Psoas muscle (tissue), 8 donors: ENCODE data around the gene C12orf60. TPM values are rescaled to one million over a fixed set of nuclear protein-coding genes. Genes with fewer than 3 reads are reported as not detected.

Experiments used
- ATAC-seq, 4 donors: fragments of 200-7000 bp; cut with Tn5 transposase; one replicate each; pipeline ENCODE4 v1.9.1; 2020; ENCODE audit warnings: moderate library complexity in 3 of 4, mild to moderate bottlenecking in 2 of 4
- DNase-seq, 2 donors: peaks; one replicate each; pipeline ENCODE4 v3.0.0-alpha.2; 2020
- H3K27ac ChIP-seq: fragments of 200-600 bp; one replicate; pipeline ENCODE4 v1.8.0; 2022
- H3K27me3 ChIP-seq, 3 donors: fragments of 200-600 bp in 1 of 3; one replicate each; pipeline versions ENCODE4 v1.6.1 to v1.8.0; 2013 to 2022; ENCODE audit warnings: low read length in 2 of 3, mild to moderate bottlenecking in 2 of 3, moderate library complexity in 1 of 3; ENCODE audit not compliant: insufficient read depth in 3 of 3
- H3K36me3 ChIP-seq, 2 donors: fragments of 200-600 bp in 1 of 2; one replicate each; pipeline versions ENCODE4 v1.6.1 to v1.8.0; 2013 to 2022; ENCODE audit warnings: low read depth in 1 of 2, mild to moderate bottlenecking in 1 of 2, moderate library complexity in 1 of 2; ENCODE audit not compliant: insufficient read depth in 1 of 2
- H3K4me1 ChIP-seq: fragments of 200-600 bp; one replicate; pipeline ENCODE4 v1.8.0; 2022
- H3K4me3 ChIP-seq: fragments of 200-600 bp; one replicate; pipeline ENCODE4 v1.8.0; 2022; ENCODE audit warnings: mild to moderate bottlenecking
- H3K9me3 ChIP-seq: fragments of 200-600 bp; one replicate; pipeline ENCODE4 v1.8.0; 2022
- CTCF ChIP-seq: fragments of 200-600 bp; IDR thresholded peaks from one replicate; pipeline ENCODE4 v1.8.0; 2022; ENCODE audit warnings: antibody characterized with exemption
- WGBS, 3 donors: extraction: QIAGEN DNeasy Blood & Tissue Kit; methylation state at CpG; one replicate each; pipeline versions ENCODE4 v1.1.6 to v1.1.7; 2013; 5-methylcytosine and 5-hydroxymethylcytosine counted together
- intact Hi-C, 2 donors: fragments of 100-400 bp; cut with DNase I; formaldehyde crosslinking; loops; one replicate each; pipeline versions ENCODE4 v1.11.0 to v1.14.2; 2022
- polyA plus RNA-seq, 3 donors: library from polyadenylated mRNA; stranded (reverse); fragments of 200-250 nt; gene quantifications; one replicate each; pipeline ENCODE4 v1.2.3, GENCODE V29; 2013
- total RNA-seq, 4 donors: library from RNA; stranded (reverse); fragmentation: NEBNext Ultra II Directional in 2 of 4; extraction: Animal tissue kit (Norgen Biotek cat#: 25700) in 2 of 4; gene quantifications; one replicate each; pipeline versions ENCODE4 v1.2.1 to v1.2.4, GENCODE V29; 2021 to 2023
- donor health status: healthy with polysubstance abuse.
- donor health status: DM: no; HTN: no; CAD: no; lungs with moderate emphysema.
- donor health status: Bipolar disorder and iron deficiency.
- donor health status: healthy.
- donor health status: DM: yes; HTN: yes; CAD: no.
- donor health status: DM: no; HTN: no; CAD: no.
- donor health status: DM: no; HTN: no; CAD: no.
- donor health status: DM: yes; HTN: yes; CAD: no.

Gene C12orf60
- total and polyA plus RNA-seq, 7 donors, result 0.49 to 4.0 (median 1.8) TPM

DNA sequence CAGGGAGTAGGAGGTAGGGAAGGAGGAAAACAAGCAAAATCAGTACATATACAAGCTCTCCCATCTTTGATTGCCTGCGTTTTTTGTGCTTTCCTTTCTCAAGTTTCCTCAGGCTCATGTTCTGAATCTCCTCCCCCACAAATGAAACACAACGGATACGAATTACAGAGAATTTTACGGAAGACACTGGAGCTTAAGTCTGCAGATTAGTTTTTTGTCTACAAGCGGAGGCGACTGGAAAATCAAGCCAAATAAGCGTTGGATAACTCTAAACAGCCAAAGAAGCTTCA, 804 bp upstream of the C12orf60 start:
- Histone ChIP-seq H3K4me3 (peak overlapping the region; percentile 94), H3K36me3 (peaks cover 3 to 39% of the 10 kb centered on the region in 2 donors), H3K27ac (peak overlapping the region; percentile 94), H3K27me3 (no peaks in the 10 kb centered on the region), H3K9me3 (no peaks in the 10 kb centered on the region), H3K4me1 (peaks cover 23% of the 10 kb centered on the region)
- no peak for TF ChIP-seq CTCF
- no peak for DNase-seq
- no peak for ATAC-seq
- intact Hi-C loops, result loop anchor here (2.0 to 10.0 kb wide), 2 partner anchors 28 to 1082 kb away; partner anchors contain the start of gene STRAP (in 1 of the 2)
- WGBS, 3 donors, result 0% methylated on average over 7 of the region's 7 CpGs

DNA sequence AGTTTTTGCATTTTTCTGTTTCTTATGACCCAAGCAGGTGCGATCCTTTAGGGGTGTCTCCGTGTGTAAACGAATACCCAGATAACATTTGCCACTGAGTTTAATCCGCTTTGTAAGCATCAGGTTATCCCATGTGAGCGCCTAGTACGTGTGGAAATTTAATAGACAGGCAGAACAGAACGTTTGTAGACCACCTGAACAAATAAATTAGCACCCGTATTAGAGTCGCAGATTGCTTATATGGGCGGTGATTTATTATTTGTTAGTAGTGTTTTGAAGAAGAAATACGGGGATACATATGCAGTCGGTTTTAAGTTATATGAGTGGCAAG, 325 bp downstream of the C12orf60 start:
- no peak for DNase-seq
- 0 to 1% (median 0%) methylated on average over 12 of the region's 12 CpGs for WGBS, 3 donors
- Histone ChIP-seq H3K36me3 (peaks cover 3 to 28% of the 10 kb centered on the region in 2 donors), H3K4me3 (peak overlapping the region; percentile 94), H3K27me3 (no peaks in the 10 kb centered on the region), H3K9me3 (no peaks in the 10 kb centered on the region), H3K27ac (peak overlapping the region; percentile 94), H3K4me1 (peaks cover 23% of the 10 kb centered on the region)
- no peak for TF ChIP-seq CTCF
- intact Hi-C loops, result loop anchor here (2.0 to 10.0 kb wide), 2 partner anchors 29 to 1081 kb away; partner anchors contain the start of gene STRAP (in 1 of the 2)
- ATAC-seq, result peak; percentile 27 to 63 (median 32)

DNA sequence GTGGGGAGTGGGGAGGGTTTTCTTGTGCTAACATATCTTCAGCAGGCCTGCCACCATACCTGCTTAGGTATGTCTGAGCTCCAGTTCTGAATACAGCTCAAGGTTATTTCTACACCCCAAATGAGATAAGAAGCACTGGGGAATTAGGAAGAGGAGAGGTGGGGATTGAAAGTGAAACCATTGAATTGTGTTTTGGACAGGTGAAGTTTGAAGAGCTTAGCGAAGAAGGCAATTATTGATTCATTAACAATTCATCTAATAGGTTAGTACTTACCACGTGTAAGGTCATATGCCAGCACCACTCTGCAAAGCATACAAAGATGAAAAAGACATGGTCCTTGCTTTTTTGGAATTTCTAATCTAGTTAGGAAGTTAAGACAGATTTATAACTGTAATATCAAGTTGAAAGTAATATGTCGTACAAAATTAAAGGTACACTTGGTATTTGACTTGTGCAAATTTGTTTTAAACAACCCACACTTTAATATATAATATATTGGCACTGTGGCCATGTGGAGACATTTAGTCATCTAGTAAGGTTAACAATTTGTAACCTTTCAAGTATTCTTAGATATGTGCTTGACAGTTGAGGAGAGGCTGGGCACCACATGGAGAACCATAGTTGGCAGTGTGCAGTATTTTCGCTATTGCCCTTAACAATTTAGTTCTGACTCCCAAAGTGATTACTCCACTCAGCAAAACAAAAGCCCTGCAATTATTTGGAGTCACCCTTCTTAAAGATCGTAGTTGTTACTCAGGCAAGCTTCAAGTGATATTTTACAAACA, 6.9 kb downstream of the C12orf60 start:
- ATAC-seq (no peak), DNase-seq (no peak)
- WGBS, 3 donors, result 84 to 87% (median 86%) methylated on average over 5 of the region's 5 CpGs
- H3K9me3 ChIP-seq, result no peaks in the 10 kb centered on the region
- TF ChIP-seq CTCF, result no peak
- no peaks in the 10 kb centered on the region for H3K4me1 ChIP-seq
- H3K27me3 ChIP-seq, result no peaks in the 10 kb centered on the region
- intact Hi-C loops, result no loop called here
- no peak overlapping the region for H3K4me3 ChIP-seq
- no peak overlapping the region for H3K27ac ChIP-seq
- H3K36me3 ChIP-seq, result no peaks in the 10 kb centered on the region

DNA sequence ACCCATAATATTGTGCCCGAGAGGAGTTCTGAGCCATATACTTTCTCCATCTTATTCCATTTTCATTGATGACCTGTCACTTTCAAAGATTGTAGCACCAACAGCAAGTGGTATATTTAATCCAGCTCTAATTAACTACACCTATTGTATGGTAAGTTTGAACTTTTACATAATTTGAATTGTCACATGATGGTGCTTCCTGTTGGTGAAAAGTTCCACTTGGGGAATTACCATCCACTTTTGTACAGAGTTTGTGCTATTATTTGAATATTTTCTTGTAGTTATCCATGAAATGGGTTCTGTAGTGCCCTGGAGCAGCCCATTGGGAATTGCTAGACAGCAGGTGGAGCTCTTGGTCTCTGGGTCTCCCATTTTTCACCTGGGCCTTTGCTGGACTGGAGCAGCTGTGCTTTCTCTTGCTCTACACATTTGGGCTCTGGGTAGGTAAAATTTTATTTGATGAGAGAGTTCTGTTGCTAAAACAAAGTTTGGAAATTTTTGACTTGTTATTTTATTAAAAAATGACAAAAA, 7.5 kb downstream of the C12orf60 start:
- Histone ChIP-seq H3K4me3 (no peak overlapping the region), H3K27me3 (no peaks in the 10 kb centered on the region), H3K27ac (no peak overlapping the region), H3K4me1 (no peaks in the 10 kb centered on the region), H3K9me3 (no peaks in the 10 kb centered on the region), H3K36me3 (no peaks in the 10 kb centered on the region)
- intact Hi-C loops, result no loop called here
- WGBS, 3 donors, result 94 to 100% (median 97%) methylated on average over 1 of the region's 1 CpG
- peak; percentile 31 for TF ChIP-seq CTCF
- peak in 1 of 4 donors; percentile 61 for ATAC-seq
- no peak for DNase-seq
